Astrocyte (in vitro differentiated cells and primary cell): Measurements from ENCODE around the gene FADS2. TPM values are rescaled to one million over a fixed set of nuclear protein-coding genes. Genes with fewer than 3 reads are reported as not detected.

ENCODE experiments used
- DNase-seq: peaks from one replicate; pipeline ENCODE4 v3.0.0-alpha.2; 2010; ENCODE audit warnings: low read depth
- FAIRE-seq: peaks from 2 replicates; lab custom pipeline; 2011; peaks lifted over from hg19 to GRCh38; lab: Jason Lieb, UNC
- H2AFZ ChIP-seq: 2 replicates; pipeline ENCODE4 v1.6.0; 2012; ENCODE audit warnings: low read depth, low read length, inconsistent platforms
- H3K27ac ChIP-seq: 2 replicates; pipeline ENCODE4 v1.5.1; 2011; ENCODE audit warnings: low read depth, low read length, inconsistent platforms
- H3K27me3 ChIP-seq: 2 replicates; pipeline ENCODE4 v1.6.0; 2011; ENCODE audit warnings: low read length, inconsistent platforms; ENCODE audit not compliant: insufficient read depth
- H3K36me3 ChIP-seq: 2 replicates; pipeline ENCODE4 v1.5.1; 2011; ENCODE audit warnings: low read length, inconsistent platforms; ENCODE audit not compliant: insufficient read depth
- H3K4me1 ChIP-seq: 2 replicates; pipeline ENCODE4 v1.5.1; 2011; ENCODE audit warnings: low read length, inconsistent platforms; ENCODE audit not compliant: insufficient read depth
- H3K4me2 ChIP-seq: 2 replicates; pipeline ENCODE4 v1.6.0; 2012; ENCODE audit warnings: low read length, inconsistent platforms
- H3K4me3 ChIP-seq: 2 replicates; pipeline ENCODE4 v1.5.1; 2011; ENCODE audit warnings: low read depth, mild to moderate bottlenecking, low read length, inconsistent platforms; ENCODE audit not compliant: insufficient read depth
- H3K79me2 ChIP-seq: 2 replicates; pipeline ENCODE4 v1.6.0; 2012; ENCODE audit warnings: mild to moderate bottlenecking, low read length, inconsistent platforms; ENCODE audit not compliant: insufficient read depth
- H3K9ac ChIP-seq: 2 replicates; pipeline ENCODE4 v1.6.0; 2012; ENCODE audit warnings: mild to moderate bottlenecking, low read length, inconsistent platforms
- H3K9me3 ChIP-seq: 2 replicates; pipeline ENCODE4 v1.5.1; 2012; ENCODE audit warnings: low read depth, mild to moderate bottlenecking, low read length, inconsistent platforms; ENCODE audit not compliant: insufficient read depth
- H4K20me1 ChIP-seq: 2 replicates; pipeline ENCODE4 v1.6.0; 2012; ENCODE audit warnings: low read length, inconsistent platforms; ENCODE audit not compliant: insufficient read depth
- H3K27ac Mint-ChIP-seq: one replicate; pipeline ENCODE4 v1.8.0; 2021; ENCODE audit warnings: mild to moderate bottlenecking, mixed read lengths; ENCODE audit not compliant: unreplicated experiment
- H3K27me3 Mint-ChIP-seq: one replicate; pipeline ENCODE4 v1.8.0; 2021; ENCODE audit warnings: low read depth, mixed read lengths; ENCODE audit not compliant: unreplicated experiment
- H3K36me3 Mint-ChIP-seq: one replicate; pipeline ENCODE4 v1.8.0; 2021; ENCODE audit warnings: low read depth, mixed read lengths; ENCODE audit not compliant: unreplicated experiment
- H3K4me1 Mint-ChIP-seq: one replicate; pipeline ENCODE4 v1.8.0; 2021; ENCODE audit warnings: low read depth, mixed read lengths; ENCODE audit not compliant: unreplicated experiment
- H3K4me3 Mint-ChIP-seq: one replicate; pipeline ENCODE4 v1.8.0; 2021; ENCODE audit warnings: mild to moderate bottlenecking, moderate library complexity, mixed read lengths; ENCODE audit not compliant: unreplicated experiment
- H3K9me3 Mint-ChIP-seq: one replicate; pipeline ENCODE4 v1.8.0; 2021; ENCODE audit warnings: mild to moderate bottlenecking, mixed read lengths; ENCODE audit not compliant: unreplicated experiment
- EZH2 ChIP-seq: IDR thresholded peaks from 2 replicates; pipeline ENCODE4 v1.6.1; 2012; ENCODE audit warnings: mild to moderate bottlenecking, low read length, inconsistent platforms; ENCODE audit not compliant: insufficient read depth
- total RNA-seq: library from RNA; stranded (reverse); gene quantifications from 2 replicates; pipeline ENCODE4 v1.2.1, GENCODE V29; 2021
- TF ChIP-seq, protein P1 (sequence below): IDR thresholded peaks from 2 replicates; pipeline ENCODE4 v1.5.1; 2011; ENCODE audit warnings: low read depth, mild to moderate bottlenecking, inconsistent platforms, low read length, moderate library complexity; ENCODE audit not compliant: insufficient read depth

The FADS2 gene
- total RNA-seq, 1 donor from 2014 or later, result 287 TPM

DNA sequence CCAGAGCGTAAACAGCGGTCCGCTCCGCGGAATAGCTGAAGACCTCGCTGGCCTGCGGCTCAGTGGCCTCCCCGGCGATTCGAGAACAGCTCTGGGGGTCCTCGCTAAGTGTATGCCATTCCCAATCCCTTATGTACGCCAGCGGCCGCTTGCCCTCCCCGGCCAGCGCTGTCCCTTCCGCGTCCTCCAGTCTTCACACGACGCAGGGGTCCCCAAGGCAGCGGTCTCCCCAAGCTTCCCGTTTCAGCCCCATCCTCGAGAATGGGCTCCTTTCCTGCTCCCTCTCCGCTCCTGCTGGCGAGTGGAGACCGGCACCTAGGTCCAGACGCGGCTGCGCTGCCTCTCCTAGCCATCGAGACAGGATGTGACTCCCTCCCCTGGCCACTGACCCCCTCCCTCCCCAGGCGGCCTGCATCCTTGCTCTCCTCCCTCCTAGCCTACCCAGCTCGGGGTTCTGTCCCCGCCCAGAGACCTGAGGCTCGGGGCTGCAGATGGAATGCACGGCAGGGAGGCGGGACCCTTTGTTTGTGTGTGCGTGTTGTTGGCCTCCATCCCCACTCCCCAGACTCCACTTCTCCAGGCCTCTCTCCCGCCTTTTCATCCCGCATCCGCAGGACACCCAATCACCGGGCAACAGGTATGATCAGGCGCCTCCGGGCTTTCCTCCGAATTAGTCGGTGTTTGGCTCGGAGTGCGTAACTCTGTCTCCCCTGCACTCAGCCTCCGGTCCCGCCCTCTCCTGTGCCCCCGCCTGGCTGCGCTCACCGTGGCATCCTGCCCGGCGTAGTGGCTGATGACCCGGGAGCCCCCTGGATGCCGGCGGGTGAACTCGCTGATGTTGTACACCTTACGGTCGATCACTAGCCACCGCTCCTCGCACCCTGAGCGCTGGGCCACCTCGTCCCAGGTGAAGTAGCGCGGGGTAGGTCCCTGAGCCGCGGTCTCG lies 12.0 kb upstream of the FADS2 start:
- H3K4me1 ChIP-seq, result peaks cover 12% of the 10 kb centered on the region
- H3K27ac Mint-ChIP-seq, result peak overlapping the region; percentile 95
- H3K36me3 ChIP-seq, result peaks cover 5% of the 10 kb centered on the region
- no peaks in the 10 kb centered on the region for H3K27me3 Mint-ChIP-seq
- H3K27me3 ChIP-seq, result no peaks in the 10 kb centered on the region
- H2AFZ ChIP-seq, result peak overlapping the region; percentile 82
- H3K4me2 ChIP-seq, result peak overlapping the region; percentile 90
- H3K36me3 Mint-ChIP-seq, result peaks cover 4% of the 10 kb centered on the region
- no peaks in the 10 kb centered on the region for H3K9me3 ChIP-seq
- H4K20me1 ChIP-seq, result no peaks in the 10 kb centered on the region
- no peaks in the 10 kb centered on the region for H3K9me3 Mint-ChIP-seq
- peaks cover 11% of the 10 kb centered on the region for H3K4me1 Mint-ChIP-seq
- H3K9ac ChIP-seq, result peak overlapping the region; percentile 90
- H3K27ac ChIP-seq, result peak overlapping the region; percentile 85
- TF ChIP-seq EZH2, result no peak
- TF ChIP-seq, protein P1, sequence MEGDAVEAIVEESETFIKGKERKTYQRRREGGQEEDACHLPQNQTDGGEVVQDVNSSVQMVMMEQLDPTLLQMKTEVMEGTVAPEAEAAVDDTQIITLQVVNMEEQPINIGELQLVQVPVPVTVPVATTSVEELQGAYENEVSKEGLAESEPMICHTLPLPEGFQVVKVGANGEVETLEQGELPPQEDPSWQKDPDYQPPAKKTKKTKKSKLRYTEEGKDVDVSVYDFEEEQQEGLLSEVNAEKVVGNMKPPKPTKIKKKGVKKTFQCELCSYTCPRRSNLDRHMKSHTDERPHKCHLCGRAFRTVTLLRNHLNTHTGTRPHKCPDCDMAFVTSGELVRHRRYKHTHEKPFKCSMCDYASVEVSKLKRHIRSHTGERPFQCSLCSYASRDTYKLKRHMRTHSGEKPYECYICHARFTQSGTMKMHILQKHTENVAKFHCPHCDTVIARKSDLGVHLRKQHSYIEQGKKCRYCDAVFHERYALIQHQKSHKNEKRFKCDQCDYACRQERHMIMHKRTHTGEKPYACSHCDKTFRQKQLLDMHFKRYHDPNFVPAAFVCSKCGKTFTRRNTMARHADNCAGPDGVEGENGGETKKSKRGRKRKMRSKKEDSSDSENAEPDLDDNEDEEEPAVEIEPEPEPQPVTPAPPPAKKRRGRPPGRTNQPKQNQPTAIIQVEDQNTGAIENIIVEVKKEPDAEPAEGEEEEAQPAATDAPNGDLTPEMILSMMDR, result no peak
- H3K4me3 ChIP-seq, result peak overlapping the region; percentile 69
- FAIRE-seq, result no peak
- H3K4me3 Mint-ChIP-seq, result peak overlapping the region; percentile 95
- peak; percentile 59 for DNase-seq
- peaks cover 11% of the 10 kb centered on the region for H3K79me2 ChIP-seq

DNA sequence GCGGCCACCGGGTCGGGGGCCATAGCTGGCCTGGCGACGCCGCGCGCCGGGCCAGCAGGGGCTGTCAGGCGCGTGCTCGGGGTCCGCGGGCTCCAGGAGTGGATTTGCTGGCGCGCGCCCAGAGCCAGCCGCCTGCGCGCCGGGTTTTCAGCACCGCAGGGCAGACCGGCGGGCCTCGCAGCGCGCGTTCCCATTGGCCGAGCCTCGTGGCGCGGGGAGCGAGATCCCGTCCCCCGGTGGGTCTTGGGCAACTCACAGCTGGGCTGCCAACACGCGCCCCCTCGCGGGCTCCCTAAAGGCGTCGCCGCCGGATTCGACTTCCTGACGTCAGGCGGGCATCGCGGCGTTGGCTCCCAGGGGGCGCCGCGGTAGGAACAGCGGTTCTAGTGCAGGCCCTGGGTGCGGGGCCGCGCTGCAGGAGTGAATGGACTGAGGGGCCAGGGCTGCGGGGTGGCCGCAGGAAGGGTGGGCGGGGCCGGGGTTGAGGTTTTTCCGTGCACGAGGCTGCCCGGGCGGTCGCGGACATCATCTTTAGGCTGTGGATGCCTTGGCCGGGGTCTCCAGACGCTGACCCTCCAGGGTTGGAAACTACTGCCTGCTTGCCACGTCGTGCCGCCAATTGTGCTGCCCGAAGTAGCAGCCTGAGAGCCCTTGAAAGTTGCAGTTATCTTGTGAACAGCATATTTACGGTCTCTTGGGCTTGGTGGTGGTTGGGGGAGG lies 11.2 kb upstream of the FADS2 start, which contains the start of gene FADS1:
TSS of gene FADS1 (minus strand) at position 268 of the 720 bp plus-strand sequence. CDS start at position 194, 74 bp downstream.
- H2AFZ ChIP-seq, result peak within 1 kb of the TSS; percentile 82

More for the DNA sequence above, 11.2 kb upstream of the FADS2 start, which contains the start of gene FADS1:
- no peaks in the 10 kb centered on the region for H3K27me3 ChIP-seq
- peak within 1 kb of the TSS; percentile 95 for H3K27ac Mint-ChIP-seq
- H3K4me1 ChIP-seq, result peaks cover 12% of the 10 kb centered on the region
- peaks cover 11% of the 10 kb centered on the region for H3K4me1 Mint-ChIP-seq
- H4K20me1 ChIP-seq, result no peaks in the 10 kb centered on the region
- H3K36me3 ChIP-seq, result peaks cover 5% of the 10 kb centered on the region
- H3K9ac ChIP-seq, result peak within 1 kb of the TSS; percentile 90
- FAIRE-seq (no peak), DNase-seq (peak; percentile 88)
- peak within 1 kb of the TSS; percentile 90 for H3K4me2 ChIP-seq
- peak within 1 kb of the TSS; percentile 69 for H3K4me3 ChIP-seq
- peaks cover 2% of the 10 kb centered on the region for H3K36me3 Mint-ChIP-seq
- TF ChIP-seq EZH2, result no peak
- TF ChIP-seq, protein P1, result peak; percentile 27
- no peaks in the 10 kb centered on the region for H3K27me3 Mint-ChIP-seq
- no peaks in the 10 kb centered on the region for H3K9me3 ChIP-seq
- H3K9me3 Mint-ChIP-seq, result no peaks in the 10 kb centered on the region
- H3K79me2 ChIP-seq, result peaks cover 11% of the 10 kb centered on the region
- peak within 1 kb of the TSS; percentile 85 for H3K27ac ChIP-seq
- H3K4me3 Mint-ChIP-seq, result peak within 1 kb of the TSS; percentile 95
